Fibroblast of the aortic adventitia (primary cell): ENCODE measurements around the gene PTPA. TPM values are rescaled to one million over a fixed set of nuclear protein-coding genes. Genes with fewer than 3 reads are reported as not detected.

Experiments used
- DNase-seq: peaks from one replicate; pipeline ENCODE4 v3.0.0-alpha.2; 2010; ENCODE audit warnings: low read depth
- H3K4me3 ChIP-seq: 2 replicates; pipeline ENCODE4 v1.5.1; 2011; ENCODE audit warnings: low read depth, mild to moderate bottlenecking, control low read depth, low read length, moderate library complexity
- total RNA-seq: library from RNA; depleted of rRNA; stranded (reverse); fragments of >200 nt; gene quantifications from 2 replicates; pipeline ENCODE4 v1.2.3, GENCODE V29; 2012; ENCODE audit warnings: low replicate concordance
- TF ChIP-seq, protein P1 (sequence below): IDR thresholded peaks from 2 replicates; pipeline ENCODE4 v1.5.1; 2011; ENCODE audit warnings: mild to moderate bottlenecking, low read length, control low read depth, inconsistent platforms; ENCODE audit not compliant: insufficient read depth

Gene PTPA
- total RNA-seq, 1 donor: 91.5 TPM

- DNase-seq: no peak
- peak overlapping the region; percentile 89 for H3K4me3 ChIP-seq
- TF ChIP-seq, protein P1, sequence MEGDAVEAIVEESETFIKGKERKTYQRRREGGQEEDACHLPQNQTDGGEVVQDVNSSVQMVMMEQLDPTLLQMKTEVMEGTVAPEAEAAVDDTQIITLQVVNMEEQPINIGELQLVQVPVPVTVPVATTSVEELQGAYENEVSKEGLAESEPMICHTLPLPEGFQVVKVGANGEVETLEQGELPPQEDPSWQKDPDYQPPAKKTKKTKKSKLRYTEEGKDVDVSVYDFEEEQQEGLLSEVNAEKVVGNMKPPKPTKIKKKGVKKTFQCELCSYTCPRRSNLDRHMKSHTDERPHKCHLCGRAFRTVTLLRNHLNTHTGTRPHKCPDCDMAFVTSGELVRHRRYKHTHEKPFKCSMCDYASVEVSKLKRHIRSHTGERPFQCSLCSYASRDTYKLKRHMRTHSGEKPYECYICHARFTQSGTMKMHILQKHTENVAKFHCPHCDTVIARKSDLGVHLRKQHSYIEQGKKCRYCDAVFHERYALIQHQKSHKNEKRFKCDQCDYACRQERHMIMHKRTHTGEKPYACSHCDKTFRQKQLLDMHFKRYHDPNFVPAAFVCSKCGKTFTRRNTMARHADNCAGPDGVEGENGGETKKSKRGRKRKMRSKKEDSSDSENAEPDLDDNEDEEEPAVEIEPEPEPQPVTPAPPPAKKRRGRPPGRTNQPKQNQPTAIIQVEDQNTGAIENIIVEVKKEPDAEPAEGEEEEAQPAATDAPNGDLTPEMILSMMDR: no peak
Measured at GRCh38 chr9:129081388-129081904, 29.8 kb upstream of the PTPA start.

DNA sequence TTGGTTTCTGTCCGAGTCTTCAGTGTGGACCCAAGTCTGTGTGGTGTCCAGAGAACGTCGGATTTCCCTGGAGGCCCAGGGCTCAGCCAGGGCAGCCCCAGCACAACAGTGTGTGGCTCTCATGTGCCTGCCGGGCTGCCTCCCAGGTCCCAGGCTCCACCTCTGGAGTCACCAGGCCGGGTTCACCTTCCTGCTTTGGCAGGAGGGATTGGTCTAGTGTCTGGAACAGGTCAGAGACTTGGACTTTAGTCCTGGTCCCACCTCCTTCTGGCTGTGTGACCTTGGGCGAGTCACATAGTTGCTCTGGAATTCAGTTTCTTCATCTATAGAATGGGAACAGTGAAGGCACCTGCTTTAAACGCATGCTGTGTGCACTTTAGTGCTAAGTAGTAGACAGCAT, 27.1 kb upstream of the PTPA start:
- TF ChIP-seq, protein P1: no peak
- no peak for DNase-seq

GRCh38 chr9:129089246-129089645, 22.0 kb upstream of the PTPA start:
- TF ChIP-seq, protein P1: no peak
- no peak overlapping the region for H3K4me3 ChIP-seq
- DNase-seq: no peak

More for the DNA sequence above, 27.1 kb upstream of the PTPA start:
- no peak overlapping the region for H3K4me3 ChIP-seq

DNA sequence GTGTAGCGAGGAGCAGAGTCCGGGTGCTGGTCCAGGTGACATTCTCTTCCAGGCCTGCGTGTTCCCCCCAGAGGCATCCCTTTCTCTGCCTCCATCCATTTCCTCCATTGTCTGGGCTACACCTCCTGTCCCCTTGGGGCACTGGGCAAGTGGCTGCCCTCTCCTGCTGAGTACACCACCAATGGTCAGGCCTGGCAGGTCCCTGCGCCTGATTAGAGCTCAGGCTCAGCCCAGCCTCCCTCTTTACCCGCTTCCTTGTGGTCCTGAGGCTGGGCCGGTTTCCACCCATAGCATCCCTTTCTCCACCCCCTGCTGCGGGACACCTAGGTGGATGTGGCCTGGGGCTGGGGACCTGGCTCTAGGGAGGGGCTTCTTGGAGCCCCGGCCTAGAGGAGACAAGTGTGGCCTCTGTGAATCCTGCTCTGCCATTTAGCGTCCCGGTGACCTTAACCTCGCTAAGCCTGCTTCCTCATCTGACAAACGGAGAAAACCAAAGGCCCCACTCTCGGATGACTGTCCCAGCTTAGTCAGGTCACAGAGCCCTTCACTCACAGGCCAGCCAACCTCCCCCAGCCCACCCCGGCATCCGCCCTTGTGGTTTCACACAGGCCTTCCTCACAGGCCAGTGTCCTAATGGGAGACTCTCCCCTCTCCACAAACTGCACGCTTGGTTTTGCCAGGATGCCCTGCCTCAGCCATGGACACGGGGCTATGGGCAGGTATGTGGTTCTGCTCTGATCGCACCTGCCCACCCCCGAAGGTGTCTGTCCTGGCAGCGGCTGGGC, 17.4 kb upstream of the PTPA start:
- TF ChIP-seq, protein P1: no peak
- no peak for DNase-seq
- H3K4me3 ChIP-seq: no peak overlapping the region

DNA sequence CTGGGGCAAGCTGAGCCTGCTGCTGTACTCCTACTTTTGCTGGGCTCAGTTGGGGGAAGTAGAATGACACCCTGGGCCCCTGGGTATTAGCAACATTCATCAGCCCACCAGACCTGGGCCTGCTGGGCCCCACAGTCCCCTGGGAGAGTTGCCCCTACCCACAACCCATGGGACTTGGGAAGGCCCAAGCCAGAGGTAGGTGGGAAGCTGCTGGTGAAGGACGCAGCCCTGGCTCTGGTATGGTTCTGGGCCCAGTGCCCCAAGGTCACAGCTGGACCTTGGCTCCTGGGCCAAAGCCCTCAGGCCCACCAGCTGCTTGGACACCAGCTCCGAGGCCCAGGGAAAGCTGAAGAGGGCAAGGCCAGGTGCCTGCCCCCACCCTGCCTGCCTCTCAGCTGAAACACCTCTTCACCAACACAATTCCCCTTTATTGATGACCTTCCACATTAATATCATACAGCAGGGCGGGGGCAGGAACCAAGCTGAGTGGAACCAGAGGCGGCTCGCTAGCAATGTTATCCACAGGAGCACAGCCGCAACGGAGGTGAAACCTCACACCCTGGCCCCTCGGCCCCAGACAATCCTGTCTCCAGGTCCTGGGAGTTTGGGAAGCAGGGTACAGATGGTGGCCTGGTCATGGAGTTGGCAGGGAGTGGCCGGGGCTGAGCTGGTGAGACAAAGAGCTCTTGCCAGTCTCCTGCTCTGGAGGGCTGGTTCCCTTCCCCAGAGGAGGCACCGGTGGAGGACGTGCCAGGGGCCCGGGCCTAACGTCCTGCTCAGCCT, 16.6 kb upstream of the PTPA start:
- TF ChIP-seq, protein P1: no peak
- no peak overlapping the region for H3K4me3 ChIP-seq
- DNase-seq: no peak

- H3K4me3 ChIP-seq: no peak overlapping the region
- no peak for DNase-seq
- TF ChIP-seq, protein P1: no peak
Measured at GRCh38 chr9:129095170-129095667, 16.0 kb upstream of the PTPA start.
